ENCODE data around the gene ZNF830. TPM values are rescaled to one million over a fixed set of nuclear protein-coding genes. Genes with fewer than 3 reads are reported as not detected.

Gene ZNF830
- total RNA-seq, 1 donor from 2014 or later: 26.1 TPM

DNA sequence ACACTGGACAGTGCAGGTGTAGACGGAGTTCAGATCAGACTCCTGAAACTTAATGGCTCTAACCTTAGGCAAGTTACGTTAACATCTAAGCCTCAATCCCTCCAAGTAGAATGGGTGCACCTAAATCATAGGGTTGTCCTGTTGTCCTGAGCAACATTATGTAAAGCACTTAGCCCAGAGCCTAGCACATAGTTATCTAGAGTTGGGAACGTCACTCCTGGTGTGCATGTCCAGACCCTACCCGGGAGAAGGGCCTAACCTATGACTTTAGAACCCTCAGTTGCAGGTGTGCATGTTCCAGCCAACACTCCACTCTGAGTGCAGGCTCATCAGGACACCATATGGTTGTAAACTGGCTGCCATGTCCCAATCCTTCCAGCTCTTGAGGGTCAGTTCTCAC lies 45.0 kb downstream of the ZNF830 start:
- no peak overlapping the region for H3K4me3 Mint-ChIP-seq
- no peak for DNase-seq (ENCODE audit: low spot score)
- no peak overlapping the region for H3K27ac Mint-ChIP-seq

DNA sequence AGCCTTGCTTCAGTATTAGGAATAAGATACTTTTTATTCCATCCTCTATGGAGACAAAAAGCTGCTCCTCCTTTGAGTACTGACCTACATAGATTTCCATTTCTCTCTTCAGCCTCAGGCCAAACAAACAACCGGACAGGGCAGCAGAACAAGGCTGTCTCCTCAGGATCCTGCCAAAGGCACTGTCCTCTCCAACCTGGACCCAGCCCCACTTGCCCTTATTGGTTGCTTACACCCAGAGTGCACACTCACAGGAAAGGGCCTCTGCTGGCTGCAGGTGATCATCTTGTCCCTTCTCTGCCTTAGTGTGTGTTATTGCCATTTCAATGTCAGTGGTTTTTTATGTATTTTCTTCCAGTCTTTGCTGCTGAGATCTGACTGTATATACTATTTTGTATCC lies 45.6 kb downstream of the ZNF830 start:
- no peak overlapping the region for H3K4me2 ChIP-seq
- no peak overlapping the region for H3K27ac ChIP-seq
- no peaks in the 10 kb centered on the region for H3K36me3 ChIP-seq
- H3K4me3 Mint-ChIP-seq: no peak overlapping the region
- peaks cover 6% of the 10 kb centered on the region for H3K4me1 Mint-ChIP-seq
- H3K9me3 ChIP-seq (ENCODE audit: low read depth): no peaks in the 10 kb centered on the region
- no peaks in the 10 kb centered on the region for H3K9me3 Mint-ChIP-seq
- H3K9ac ChIP-seq: no peak overlapping the region
- H3K4me3 ChIP-seq: no peak overlapping the region
- no peaks in the 10 kb centered on the region for H4K20me1 ChIP-seq (ENCODE audit: low read depth)
- TF ChIP-seq, protein P1, sequence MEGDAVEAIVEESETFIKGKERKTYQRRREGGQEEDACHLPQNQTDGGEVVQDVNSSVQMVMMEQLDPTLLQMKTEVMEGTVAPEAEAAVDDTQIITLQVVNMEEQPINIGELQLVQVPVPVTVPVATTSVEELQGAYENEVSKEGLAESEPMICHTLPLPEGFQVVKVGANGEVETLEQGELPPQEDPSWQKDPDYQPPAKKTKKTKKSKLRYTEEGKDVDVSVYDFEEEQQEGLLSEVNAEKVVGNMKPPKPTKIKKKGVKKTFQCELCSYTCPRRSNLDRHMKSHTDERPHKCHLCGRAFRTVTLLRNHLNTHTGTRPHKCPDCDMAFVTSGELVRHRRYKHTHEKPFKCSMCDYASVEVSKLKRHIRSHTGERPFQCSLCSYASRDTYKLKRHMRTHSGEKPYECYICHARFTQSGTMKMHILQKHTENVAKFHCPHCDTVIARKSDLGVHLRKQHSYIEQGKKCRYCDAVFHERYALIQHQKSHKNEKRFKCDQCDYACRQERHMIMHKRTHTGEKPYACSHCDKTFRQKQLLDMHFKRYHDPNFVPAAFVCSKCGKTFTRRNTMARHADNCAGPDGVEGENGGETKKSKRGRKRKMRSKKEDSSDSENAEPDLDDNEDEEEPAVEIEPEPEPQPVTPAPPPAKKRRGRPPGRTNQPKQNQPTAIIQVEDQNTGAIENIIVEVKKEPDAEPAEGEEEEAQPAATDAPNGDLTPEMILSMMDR (IDR thresholded peaks at IDR 0.05): no peak
- TF ChIP-seq EZH2 (IDR thresholded peaks at IDR 0.05) (no peak), EZH2phosphoT487 (IDR thresholded peaks at IDR 0.05) (no peak)
- no peaks in the 10 kb centered on the region for H3K27me3 ChIP-seq
- H3K79me2 ChIP-seq (ENCODE audit: low read depth): no peaks in the 10 kb centered on the region
- H3K27ac Mint-ChIP-seq: no peak overlapping the region
- no peak for DNase-seq (ENCODE audit: low spot score)
- peaks cover 3% of the 10 kb centered on the region for H3F3A ChIP-seq (ENCODE audit: low read depth)
- no peak overlapping the region for H2AFZ ChIP-seq (replicated peaks)
- peaks cover 2% of the 10 kb centered on the region for H3K27me3 Mint-ChIP-seq (ENCODE audit: insufficient read depth, low read depth)
- H3K36me3 Mint-ChIP-seq: peaks cover 38% of the 10 kb centered on the region
- H3K4me1 ChIP-seq: no peaks in the 10 kb centered on the region

More for the DNA sequence above, 45.0 kb downstream of the ZNF830 start:
- H3K36me3 ChIP-seq: no peaks in the 10 kb centered on the region
- H3K4me2 ChIP-seq: no peak overlapping the region
- no peaks in the 10 kb centered on the region for H3K79me2 ChIP-seq (ENCODE audit: low read depth)
- no peaks in the 10 kb centered on the region for H4K20me1 ChIP-seq (ENCODE audit: low read depth)
- no peak overlapping the region for H3K27ac ChIP-seq
- no peaks in the 10 kb centered on the region for H3K27me3 ChIP-seq
- no peak for TF ChIP-seq EZH2phosphoT487 (IDR thresholded peaks at IDR 0.05)
- no peak for TF ChIP-seq EZH2 (IDR thresholded peaks at IDR 0.05)
- TF ChIP-seq, protein P1 (IDR thresholded peaks at IDR 0.05): no peak
- Mint-ChIP-seq H3K27me3 (ENCODE audit: insufficient read depth, low read depth) (peaks cover 2% of the 10 kb centered on the region), H3K9me3 (no peaks in the 10 kb centered on the region), H3K4me1 (peaks cover 3% of the 10 kb centered on the region), H3K36me3 (peaks cover 40% of the 10 kb centered on the region)
- peaks cover 3% of the 10 kb centered on the region for H3F3A ChIP-seq (ENCODE audit: low read depth)
- H3K4me1 ChIP-seq: no peaks in the 10 kb centered on the region
- H3K4me3 ChIP-seq: no peak overlapping the region
- no peaks in the 10 kb centered on the region for H3K9me3 ChIP-seq (ENCODE audit: low read depth)
- H2AFZ ChIP-seq (replicated peaks): no peak overlapping the region
- no peak overlapping the region for H3K9ac ChIP-seq

DNA sequence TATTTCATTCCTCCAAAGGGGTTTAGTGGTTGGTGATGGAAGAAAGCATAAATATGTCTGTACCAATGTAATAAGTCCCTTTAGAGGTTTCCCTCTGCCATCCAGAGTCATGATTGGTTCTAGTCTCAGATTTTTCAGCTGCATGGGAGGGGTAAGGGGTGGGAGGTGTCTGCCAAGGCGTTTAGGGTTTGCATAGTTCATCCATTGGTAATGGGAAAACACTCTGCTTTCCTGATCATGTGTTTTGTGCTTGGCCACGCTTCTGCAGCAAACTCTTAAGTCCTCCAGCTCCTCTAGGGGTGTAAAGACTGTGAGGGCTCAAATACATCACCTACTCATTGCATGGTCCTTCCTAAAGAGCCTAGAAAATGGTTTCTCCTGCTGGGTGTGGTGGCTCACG lies 48.8 kb downstream of the ZNF830 start:
- Mint-ChIP-seq H3K27me3 (ENCODE audit: insufficient read depth, low read depth) (no peaks in the 10 kb centered on the region), H3K36me3 (peaks cover 20% of the 10 kb centered on the region), H3K4me1 (peaks cover 6% of the 10 kb centered on the region), H3K9me3 (no peaks in the 10 kb centered on the region), H3K27ac (no peak overlapping the region), H3K4me3 (no peak overlapping the region)
- no peak overlapping the region for H2AFZ ChIP-seq (replicated peaks)
- H3K4me1 ChIP-seq: peaks cover 12% of the 10 kb centered on the region
- H3F3A ChIP-seq (ENCODE audit: low read depth): peaks cover 11% of the 10 kb centered on the region
- H3K4me3 ChIP-seq: no peak overlapping the region
- TF ChIP-seq EZH2phosphoT487 (IDR thresholded peaks at IDR 0.05): no peak
- TF ChIP-seq, protein P1 (IDR thresholded peaks at IDR 0.05): no peak
- TF ChIP-seq EZH2 (IDR thresholded peaks at IDR 0.05): no peak
- no peaks in the 10 kb centered on the region for H3K9me3 ChIP-seq (ENCODE audit: low read depth)
- H3K27ac ChIP-seq: no peak overlapping the region
- no peaks in the 10 kb centered on the region for H4K20me1 ChIP-seq (ENCODE audit: low read depth)
- no peak overlapping the region for H3K4me2 ChIP-seq
- no peak overlapping the region for H3K9ac ChIP-seq
- no peaks in the 10 kb centered on the region for H3K27me3 ChIP-seq
- no peak for DNase-seq (ENCODE audit: low spot score)
- H3K36me3 ChIP-seq: no peaks in the 10 kb centered on the region
- no peaks in the 10 kb centered on the region for H3K79me2 ChIP-seq (ENCODE audit: low read depth)
